Ramos (cell line): ENCODE data around the gene CLRN3.

Experiments used
- in situ Hi-C: fragments of 300-500 bp; cut with MboI; formaldehyde crosslinking; loops from one replicate; pipeline ENCODE4 v1.14.3; 2022; ENCODE audit warnings: low sequenced_read_pairs; ENCODE audit not compliant: unreplicated experiment

Gene CLRN3

GRCh38 chr10:127877699-127878098 is 15.0 kb downstream of the CLRN3 start:
- in situ Hi-C loops = no loop called here

- in situ Hi-C loops = no loop called here
These were observed 15.6 kb downstream of the CLRN3 start for GRCh38 chr10:127877116-127877515.

- in situ Hi-C loops = no loop called here
These were observed 16.8 kb downstream of the CLRN3 start for GRCh38 chr10:127875916-127876315.

- in situ Hi-C loops = no loop called here
These were observed 17.3 kb downstream of the CLRN3 start for GRCh38 chr10:127875449-127875765.

GRCh38 chr10:127874671-127875448 is 17.9 kb downstream of the CLRN3 start:
- in situ Hi-C loops = no loop called here

- in situ Hi-C loops = no loop called here
These were observed 18.8 kb downstream of the CLRN3 start for GRCh38 chr10:127873901-127874470.

- in situ Hi-C loops = no loop called here
These were observed 19.7 kb downstream of the CLRN3 start for GRCh38 chr10:127872871-127873600.

- in situ Hi-C loops = no loop called here
These were observed 20.6 kb downstream of the CLRN3 start for GRCh38 chr10:127872011-127872761.

GRCh38 chr10:127871631-127872010 is 21.1 kb downstream of the CLRN3 start:
- in situ Hi-C loops = no loop called here

GRCh38 chr10:127869329-127869728 is 23.4 kb downstream of the CLRN3 start:
- in situ Hi-C loops = no loop called here

GRCh38 chr10:127867805-127868204 is 24.9 kb downstream of the CLRN3 start:
- in situ Hi-C loops = no loop called here

GRCh38 chr10:127866276-127867013 is 26.3 kb downstream of the CLRN3 start:
- in situ Hi-C loops = no loop called here

GRCh38 chr10:127863231-127863825 is 29.4 kb downstream of the CLRN3 start:
- in situ Hi-C loops = no loop called here

- in situ Hi-C loops = no loop called here
These were observed 32.1 kb downstream of the CLRN3 start for GRCh38 chr10:127860592-127860991.

- in situ Hi-C loops = no loop called here
These were observed 36.8 kb downstream of the CLRN3 start for GRCh38 chr10:127855976-127856375.

GRCh38 chr10:127855591-127855881 is 37.2 kb downstream of the CLRN3 start:
- in situ Hi-C loops = no loop called here

- in situ Hi-C loops = no loop called here
These were observed 37.8 kb downstream of the CLRN3 start for GRCh38 chr10:127854769-127855590.

GRCh38 chr10:127853868-127854768 is 38.6 kb downstream of the CLRN3 start:
- in situ Hi-C loops = no loop called here
